MCF 10A (cell line): ENCODE measurements around the gene HES2. TPM values are rescaled to one million over a fixed set of nuclear protein-coding genes. Genes with fewer than 3 reads are reported as not detected.
"Not testable (repeated sequence)": the region's sequence is repeated elsewhere in the genome, so short reads cannot be mapped to it uniquely, and the experiment has no call there.

Experiments
- BruUV-seq: library from RNA; stranded (reverse); fragments of 400-500 nt; replicated peaks from 2 replicates; lab custom pipeline; 2021; lab: Mats Ljungman, UMichigan
- CTCF ChIA-PET: fragments of 300-600 bp; sonication (Branson Sonifier 250); formaldehyde crosslinking; extraction: SDS; loops from one replicate; lab custom pipeline; 2021; ENCODE audit warnings: antibody characterized with exemption, inconsistent platforms; lab: Yijun Ruan, JAX
- POLR2A ChIA-PET: fragments of 300-600, 350-650 bp; sonication (Branson Sonifier 250); formaldehyde crosslinking; extraction: SDS; loops from one replicate; lab custom pipeline; 2020; ENCODE audit warnings: antibody characterized with exemption, inconsistent platforms; lab: Yijun Ruan, JAX
- DNase-seq: peaks from one replicate; pipeline ENCODE4 v3.0.0-alpha.2; 2018; ENCODE audit not compliant: unreplicated experiment
- H3K27ac Mint-ChIP-seq: one replicate; pipeline ENCODE4 v1.8.0; 2022; ENCODE audit warnings: mild to moderate bottlenecking, low read depth, mixed read lengths; ENCODE audit not compliant: unreplicated experiment
- H3K27me3 Mint-ChIP-seq: one replicate; pipeline ENCODE4 v1.8.0; 2022; ENCODE audit warnings: mixed read lengths; ENCODE audit not compliant: insufficient read depth, unreplicated experiment
- H3K36me3 Mint-ChIP-seq: one replicate; pipeline ENCODE4 v1.8.0; 2022; ENCODE audit warnings: mild to moderate bottlenecking, moderate library complexity, mixed read lengths; ENCODE audit not compliant: insufficient read depth, unreplicated experiment
- H3K4me1 Mint-ChIP-seq: one replicate; pipeline ENCODE4 v1.8.0; 2022; ENCODE audit warnings: mixed read lengths; ENCODE audit not compliant: insufficient read depth, unreplicated experiment
- H3K4me3 Mint-ChIP-seq: one replicate; pipeline ENCODE4 v1.8.0; 2022; ENCODE audit warnings: mild to moderate bottlenecking, moderate library complexity, mixed read lengths; ENCODE audit not compliant: unreplicated experiment
- H3K9me3 Mint-ChIP-seq: one replicate; pipeline ENCODE4 v1.8.0; 2022; ENCODE audit warnings: mixed read lengths; ENCODE audit not compliant: unreplicated experiment
- intact Hi-C: fragments of 100-400 bp; cut with micrococcal nuclease; formaldehyde crosslinking; loops from 2 replicates; pipeline ENCODE4 v1.14.1; 2022
- total RNA-seq: library from RNA; stranded (reverse); gene quantifications from 2 replicates; pipeline ENCODE4 v1.2.3, GENCODE V29; 2022
- TF ChIP-seq, protein P1 (sequence below): fragments of 200-600 bp; IDR thresholded peaks from one replicate; pipeline ENCODE4 v1.8.0; 2022; ENCODE audit warnings: antibody characterized with exemption, mild to moderate bottlenecking; ENCODE audit not compliant: unreplicated experiment

The HES2 gene
- total RNA-seq, 1 experiment from 2014 or later: 7.6 TPM

DNA sequence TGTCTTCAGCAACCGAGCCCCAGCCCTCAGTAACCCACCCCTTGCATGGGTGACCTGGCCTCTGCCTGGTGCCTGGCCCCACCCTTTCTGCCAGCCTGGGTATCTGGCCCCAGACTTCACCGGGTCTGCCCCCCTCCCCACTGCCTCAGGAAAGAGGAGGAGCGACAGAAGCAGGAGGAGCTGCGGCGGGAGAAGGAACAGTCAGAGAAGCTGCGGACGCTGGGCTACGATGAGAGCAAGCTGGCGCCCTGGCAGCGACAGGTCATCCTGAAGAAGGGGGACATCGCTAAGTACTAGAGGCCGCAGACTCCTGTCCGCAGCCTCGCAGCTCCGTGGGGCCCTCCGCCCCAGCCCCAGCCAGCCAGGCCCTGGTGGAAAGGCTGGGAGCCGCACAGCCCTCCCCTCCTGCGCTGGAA, 40.1 kb upstream of the HES2 start:
- intact Hi-C loops: no loop called here
- H3K27ac Mint-ChIP-seq: no peak overlapping the region
- H3K36me3 Mint-ChIP-seq: peaks cover 26% of the 10 kb centered on the region
- peaks cover 5% of the 10 kb centered on the region for H3K4me1 Mint-ChIP-seq
- no TSS peak for BruUV-seq
- no peaks in the 10 kb centered on the region for H3K27me3 Mint-ChIP-seq
- CTCF ChIA-PET: no interaction called here
- TF ChIP-seq, protein P1, sequence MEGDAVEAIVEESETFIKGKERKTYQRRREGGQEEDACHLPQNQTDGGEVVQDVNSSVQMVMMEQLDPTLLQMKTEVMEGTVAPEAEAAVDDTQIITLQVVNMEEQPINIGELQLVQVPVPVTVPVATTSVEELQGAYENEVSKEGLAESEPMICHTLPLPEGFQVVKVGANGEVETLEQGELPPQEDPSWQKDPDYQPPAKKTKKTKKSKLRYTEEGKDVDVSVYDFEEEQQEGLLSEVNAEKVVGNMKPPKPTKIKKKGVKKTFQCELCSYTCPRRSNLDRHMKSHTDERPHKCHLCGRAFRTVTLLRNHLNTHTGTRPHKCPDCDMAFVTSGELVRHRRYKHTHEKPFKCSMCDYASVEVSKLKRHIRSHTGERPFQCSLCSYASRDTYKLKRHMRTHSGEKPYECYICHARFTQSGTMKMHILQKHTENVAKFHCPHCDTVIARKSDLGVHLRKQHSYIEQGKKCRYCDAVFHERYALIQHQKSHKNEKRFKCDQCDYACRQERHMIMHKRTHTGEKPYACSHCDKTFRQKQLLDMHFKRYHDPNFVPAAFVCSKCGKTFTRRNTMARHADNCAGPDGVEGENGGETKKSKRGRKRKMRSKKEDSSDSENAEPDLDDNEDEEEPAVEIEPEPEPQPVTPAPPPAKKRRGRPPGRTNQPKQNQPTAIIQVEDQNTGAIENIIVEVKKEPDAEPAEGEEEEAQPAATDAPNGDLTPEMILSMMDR: no peak
- H3K4me3 Mint-ChIP-seq: no peak overlapping the region
- H3K9me3 Mint-ChIP-seq: no peaks in the 10 kb centered on the region
- POLR2A ChIA-PET: no interaction called here
- DNase-seq: no peak

DNA sequence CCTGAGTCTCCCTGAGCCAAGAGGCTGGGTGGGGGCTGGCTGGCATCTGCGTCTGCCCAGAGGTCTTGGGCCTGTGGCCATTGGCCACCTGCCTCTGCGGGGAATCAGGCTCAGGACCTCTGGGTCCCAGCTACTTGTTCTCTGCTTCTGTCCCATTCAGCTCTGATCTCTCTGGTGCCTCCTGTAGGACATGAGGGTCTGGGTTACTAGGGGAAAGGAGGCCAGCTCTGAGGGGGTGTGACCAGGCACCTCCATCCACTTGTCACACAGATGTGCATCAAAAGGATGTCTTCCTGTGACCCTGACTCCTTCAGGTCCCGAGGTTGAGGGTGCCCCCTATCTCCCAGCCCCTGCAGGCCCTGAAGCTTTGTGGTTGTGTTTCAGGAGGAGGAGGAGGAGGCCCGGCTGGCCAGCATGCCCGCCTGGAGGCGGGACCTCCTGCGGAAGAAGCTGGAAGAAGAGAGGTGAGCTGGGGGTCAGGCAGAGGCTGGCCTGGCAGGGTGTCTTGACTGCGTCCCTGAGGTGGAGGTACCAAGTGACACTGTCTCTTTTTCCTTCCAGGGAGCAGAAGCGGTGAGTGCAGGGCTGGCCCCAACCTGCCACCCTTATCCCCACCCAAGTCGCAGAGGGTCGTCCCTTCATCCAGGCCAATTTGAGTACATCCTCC, 37.2 kb upstream of the HES2 start:
- Mint-ChIP-seq H3K27me3 (peaks cover 14% of the 10 kb centered on the region), H3K36me3 (peaks cover 6% of the 10 kb centered on the region), H3K4me1 (no peaks in the 10 kb centered on the region), H3K9me3 (no peaks in the 10 kb centered on the region), H3K4me3 (no peak overlapping the region), H3K27ac (no peak overlapping the region)
- TF ChIP-seq, protein P1: no peak
- no TSS peak for BruUV-seq
- ChIA-PET POLR2A (no interaction called here), CTCF (interaction anchor here (0.7 kb wide), 2 partner anchors 45 to 93 kb away, joined by 3 read pairs; no protein-coding TSS in a partner anchor)
- no peak for DNase-seq
- intact Hi-C loops: no loop called here

DNA sequence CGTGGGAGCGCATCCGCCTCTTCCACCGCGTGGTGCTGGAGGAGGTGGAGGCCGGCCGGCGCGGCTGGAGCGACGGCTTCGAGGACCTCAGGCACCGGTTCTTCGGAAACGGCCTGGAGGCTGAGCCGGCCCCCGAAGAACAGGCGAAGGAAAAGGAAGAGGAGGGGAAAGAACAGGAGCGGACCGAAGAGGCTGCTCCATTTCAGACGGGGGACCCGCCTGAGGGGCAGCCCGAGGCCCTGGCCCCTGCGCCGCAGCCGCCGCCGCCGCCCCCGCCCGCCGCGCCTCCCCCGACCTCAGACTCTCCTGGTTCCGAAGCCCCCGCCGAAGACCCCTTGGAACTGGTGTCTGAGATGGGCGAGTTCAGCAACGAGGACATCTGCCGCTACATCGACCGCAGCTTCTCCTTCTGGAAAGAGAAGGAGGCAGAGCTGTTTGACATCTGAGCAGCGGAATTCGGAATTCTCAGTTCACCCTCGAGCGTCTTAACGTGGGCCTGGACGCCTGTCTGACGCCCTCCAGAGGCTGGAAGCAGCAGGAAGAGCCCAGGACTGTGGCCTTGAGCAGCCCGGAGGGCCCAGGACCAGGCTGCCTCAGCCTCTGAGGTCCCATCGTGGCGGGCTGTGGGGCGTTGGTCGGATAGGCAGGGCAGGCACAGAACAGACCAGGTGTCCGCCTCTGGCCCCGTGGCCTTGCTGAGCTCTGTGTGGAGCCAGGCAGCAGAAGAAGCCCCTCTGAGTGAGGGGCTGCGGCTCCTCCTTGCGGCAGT, 36.2 kb upstream of the HES2 start:
- H3K36me3 Mint-ChIP-seq, H3K27ac Mint-ChIP-seq, H3K4me3 Mint-ChIP-seq, BruUV-seq, H3K9me3 Mint-ChIP-seq, H3K4me1 Mint-ChIP-seq, DNase-seq, POLR2A ChIA-PET, intact Hi-C loops: not testable (repeated sequence)
- CTCF ChIA-PET: interaction anchor here (0.7 kb wide), 1 partner anchor 46 kb away, joined by 3 read pairs; no protein-coding TSS in a partner anchor
- peaks cover 18% of the 10 kb centered on the region for H3K27me3 Mint-ChIP-seq

DNA sequence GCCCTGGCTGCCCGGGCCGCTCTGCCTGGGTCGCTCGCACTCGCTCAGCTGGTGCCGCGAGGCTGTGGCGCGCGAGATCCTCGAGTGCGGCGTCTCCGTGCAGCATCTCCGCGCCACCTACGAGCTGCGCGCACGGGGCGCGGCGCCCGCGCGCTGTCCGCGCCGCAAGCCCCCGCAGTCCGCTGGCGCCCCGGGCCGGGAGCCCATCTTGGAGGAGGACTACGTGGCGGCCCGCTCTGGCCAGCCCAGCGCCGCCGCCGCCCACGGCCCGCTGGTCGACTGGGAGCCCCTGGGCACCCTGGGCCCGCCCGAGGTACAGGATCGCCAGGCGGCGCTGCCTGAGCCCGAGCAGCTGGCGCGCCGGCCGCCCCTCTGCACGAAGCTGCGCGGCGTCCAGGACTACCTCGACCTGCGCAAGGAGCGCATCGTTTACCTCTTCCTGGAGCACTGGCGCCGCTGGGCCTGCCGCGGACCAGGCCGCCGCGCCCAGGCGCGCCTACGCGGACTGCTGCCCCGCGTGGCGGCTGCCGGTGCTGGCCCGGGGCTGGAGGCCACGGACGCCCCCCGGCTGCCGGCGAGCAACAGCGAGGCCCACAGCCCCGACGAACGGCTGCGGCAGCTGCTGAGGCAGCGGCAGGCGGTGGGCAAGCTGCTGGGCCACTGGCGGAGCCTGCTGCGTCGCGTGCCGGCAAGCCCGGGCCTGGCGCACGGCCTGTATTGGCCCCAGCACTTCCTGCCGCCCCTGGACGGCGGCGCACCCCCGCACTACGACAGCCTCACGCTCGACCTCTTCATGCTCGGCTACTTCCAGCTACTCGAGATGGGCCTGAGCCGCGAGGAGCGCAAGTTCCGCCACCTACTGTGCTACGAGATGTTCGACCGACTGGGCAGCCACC, 35.4 kb upstream of the HES2 start:
- no TSS peak for BruUV-seq
- POLR2A ChIA-PET: no interaction called here
- no peaks in the 10 kb centered on the region for H3K4me1 Mint-ChIP-seq

DNA sequence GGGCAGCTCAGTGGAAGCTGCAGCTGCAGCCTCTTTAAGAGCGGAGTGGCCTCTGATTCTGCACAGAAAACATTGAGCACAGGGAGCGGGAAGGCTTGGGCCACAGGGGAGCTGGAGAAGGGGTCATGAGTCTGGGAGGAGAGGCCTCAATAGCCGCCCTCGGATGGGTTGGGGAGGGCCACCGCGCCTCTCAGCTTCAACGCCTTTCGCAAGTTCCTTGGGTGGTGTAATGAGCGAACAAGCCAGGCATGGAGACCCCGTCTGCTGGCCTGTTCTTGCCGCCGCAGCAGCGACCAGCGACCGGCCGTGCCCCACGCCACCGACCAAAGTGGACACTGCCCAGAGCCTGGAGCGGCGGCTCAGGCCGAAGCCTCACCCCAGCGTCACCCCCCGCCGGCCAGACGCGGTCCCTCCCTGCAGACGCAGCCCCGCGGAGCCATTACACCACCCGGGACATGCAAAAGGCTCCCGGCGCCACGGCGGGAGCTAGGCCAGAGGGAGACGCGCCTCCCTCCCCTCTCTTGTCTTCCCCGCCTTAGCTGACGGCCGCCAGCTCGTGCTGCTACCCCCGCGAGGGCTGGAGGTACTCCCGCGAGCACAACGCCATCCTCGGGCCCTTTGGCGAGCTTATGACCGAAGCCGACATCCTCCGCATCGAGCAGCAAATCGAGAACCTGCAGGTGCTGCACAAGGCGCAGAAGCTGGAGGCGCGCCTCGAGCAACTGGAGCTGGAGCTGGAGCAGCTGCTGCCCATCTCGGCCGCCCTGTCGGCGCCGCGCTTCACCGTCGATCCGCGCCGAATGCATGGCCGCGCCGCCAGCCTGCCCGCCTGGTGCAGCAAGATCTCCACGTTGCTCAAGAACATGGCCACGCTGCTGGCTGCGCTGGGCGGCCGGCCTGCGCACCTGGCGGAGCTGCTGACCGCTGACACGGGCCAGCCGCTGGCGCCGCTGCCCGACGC, 34.5 kb upstream of the HES2 start:
- intact Hi-C loops, H3K4me1 Mint-ChIP-seq, H3K36me3 Mint-ChIP-seq, BruUV-seq, H3K27ac Mint-ChIP-seq, H3K4me3 Mint-ChIP-seq, H3K9me3 Mint-ChIP-seq, DNase-seq, POLR2A ChIA-PET: not testable (repeated sequence)
- CTCF ChIA-PET: interaction anchor here (0.7 to 1.7 kb wide), 3 partner anchors 16 to 39 kb away, joined by 3 to 6 read pairs (median 4); no protein-coding TSS in a partner anchor
- peaks cover 35% of the 10 kb centered on the region for H3K27me3 Mint-ChIP-seq

More for the DNA sequence above, 35.4 kb upstream of the HES2 start:
- intact Hi-C loops: no loop called here
- H3K27me3 Mint-ChIP-seq: peaks cover 26% of the 10 kb centered on the region
- TF ChIP-seq, protein P1: no peak
- CTCF ChIA-PET: interaction anchor here (0.8 to 1.7 kb wide), 2 partner anchors 17 to 40 kb away, joined by 4 to 6 read pairs; no protein-coding TSS in a partner anchor
- no peak overlapping the region for H3K27ac Mint-ChIP-seq
- no peak for DNase-seq
- H3K36me3 Mint-ChIP-seq: peaks cover 6% of the 10 kb centered on the region
- H3K4me3 Mint-ChIP-seq: no peak overlapping the region
- no peaks in the 10 kb centered on the region for H3K9me3 Mint-ChIP-seq
